Fibroblast of lung (primary cell): ENCODE results near the gene NECAB3. TPM values are rescaled to one million over a fixed set of nuclear protein-coding genes. Genes with fewer than 3 reads are reported as not detected.

ENCODE experiments used
- DNase-seq, 2 donors: peaks; one replicate each; pipeline versions ENCODE4 v3.0.0 to v3.0.0-alpha.2; 2010; ENCODE audit warnings: low read depth in 2 of 2
- H2AFZ ChIP-seq: 2 replicates; pipeline ENCODE4 v1.5.1; 2012; ENCODE audit warnings: low read length, control low read depth, inconsistent platforms
- H3K27ac ChIP-seq: 2 replicates; pipeline ENCODE4 v1.5.1; 2011; ENCODE audit warnings: low read length, control low read depth; ENCODE audit not compliant: insufficient read depth
- H3K27me3 ChIP-seq: 2 replicates; pipeline ENCODE4 v1.5.1; 2011; ENCODE audit warnings: mild to moderate bottlenecking, low read length; ENCODE audit not compliant: control insufficient read depth, insufficient read depth
- H3K36me3 ChIP-seq: 2 replicates; pipeline ENCODE4 v1.5.1; 2011; ENCODE audit warnings: low read length; ENCODE audit not compliant: control insufficient read depth, insufficient read depth
- H3K4me1 ChIP-seq: 2 replicates; pipeline ENCODE4 v1.5.1; 2011; ENCODE audit warnings: low read length; ENCODE audit not compliant: control insufficient read depth, insufficient read depth; ENCODE audit errors: extremely low read depth
- H3K4me2 ChIP-seq: 2 replicates; pipeline ENCODE4 v1.5.1; 2011; ENCODE audit warnings: low read length, control low read depth; ENCODE audit not compliant: insufficient read depth; ENCODE audit errors: extremely low read depth
- H3K4me3 ChIP-seq, 4 experiments: fragments of 200-600 bp in 1 of 4; sonication (generic) in 1 of 4; replicated peaks in 1 of 4; 2 replicates each; pipeline ENCODE4 v1.5.1; 2011 to 2016; ENCODE audit warnings: low read length in 4 of 4, low read depth in 3 of 4, mild to moderate bottlenecking in 3 of 4, control low read depth in 2 of 4, inconsistent platforms in 1 of 4, mixed read lengths in 1 of 4; ENCODE audit not compliant: insufficient read depth in 1 of 4; ENCODE audit errors: control extremely low read depth in 1 of 4
- H3K79me2 ChIP-seq: 2 replicates; pipeline ENCODE4 v1.5.1; 2012; ENCODE audit warnings: mild to moderate bottlenecking, low read length, inconsistent platforms; ENCODE audit not compliant: control insufficient read depth, insufficient read depth
- H3K9ac ChIP-seq: 2 replicates; pipeline ENCODE4 v1.5.1; 2011; ENCODE audit warnings: mild to moderate bottlenecking, low read length, control low read depth; ENCODE audit not compliant: insufficient read depth
- H3K9me3 ChIP-seq: 2 replicates; pipeline ENCODE4 v1.5.1; 2012; ENCODE audit warnings: low read depth, low read length; ENCODE audit not compliant: control insufficient read depth, insufficient read depth
- H4K20me1 ChIP-seq: 2 replicates; pipeline ENCODE4 v1.5.1; 2011; ENCODE audit warnings: low read length; ENCODE audit not compliant: control insufficient read depth, insufficient read depth; ENCODE audit errors: extremely low read depth
- CTCF ChIP-seq, 2 donors: IDR thresholded peaks in 1 of 2; conservative IDR thresholded peaks in 1 of 2; 1 replicate in 1 of 2; 2 replicates in 1 of 2; pipeline ENCODE4 v1.5.1; 2011 to 2012; ENCODE audit warnings: low read length in 2 of 2, control low read depth in 1 of 2, inconsistent platforms in 1 of 2, low read depth in 1 of 2, mild to moderate bottlenecking in 1 of 2
- EZH2 ChIP-seq: IDR thresholded peaks from 2 replicates; pipeline ENCODE4 v1.5.1; 2012; ENCODE audit warnings: low read length, control low read depth, mild to moderate bottlenecking; ENCODE audit errors: missing control alignments
- polyA plus RNA-seq, 2 donors: library from polyadenylated mRNA; depleted of rRNA in 1 of 2; stranded (reverse) in 1 of 2; unstranded in 1 of 2; fragments of >200 nt; gene quantifications; 2 replicates each; pipeline ENCODE4 v1.2.1, GENCODE V29; 2011 to 2012; ENCODE audit warnings: missing spikeins in 1 of 2
- total RNA-seq: library from RNA; depleted of rRNA; stranded (reverse); fragments of >200 nt; gene quantifications from 2 replicates; pipeline ENCODE4 v1.2.1, GENCODE V29; 2014

Gene NECAB3
- total and polyA plus RNA-seq, 2 donors (not counting 1 experiment from before 2014, with no cell fraction given), result 5.1 to 20.5 TPM

- no peak overlapping the region for H3K4me3 ChIP-seq
- no peaks in the 10 kb centered on the region for H3K9me3 ChIP-seq
- no peak overlapping the region for H3K9ac ChIP-seq
- H3K79me2 ChIP-seq, result no peaks in the 10 kb centered on the region
- TF ChIP-seq CTCF (conservative IDR thresholded peaks at IDR 0.05 in 1 of 2, IDR thresholded peaks at IDR 0.05 in 1 of 2; ENCODE audit: low read depth in 1 of 2, low read length in 2 of 2) (no peak), EZH2 (no peak)
- peaks cover 5% of the 10 kb centered on the region for H3K36me3 ChIP-seq
- no peak overlapping the region for H3K27ac ChIP-seq
- no peaks in the 10 kb centered on the region for H3K27me3 ChIP-seq
- no peak for DNase-seq
- H2AFZ ChIP-seq, result no peak overlapping the region
- no peak overlapping the region for H3K4me2 ChIP-seq
- no peaks in the 10 kb centered on the region for H4K20me1 ChIP-seq
- peaks cover 2% of the 10 kb centered on the region for H3K4me1 ChIP-seq
Measured at GRCh38 chr20:33646191-33646590, 28.0 kb downstream of the NECAB3 start.

- TF ChIP-seq EZH2, result no peak
- no peak for TF ChIP-seq CTCF (conservative IDR thresholded peaks at IDR 0.05 in 1 of 2, IDR thresholded peaks at IDR 0.05 in 1 of 2; ENCODE audit: low read depth in 1 of 2, low read length in 2 of 2)
- no peak for DNase-seq
- Histone ChIP-seq H3K4me1 (peaks cover 2% of the 10 kb centered on the region), H3K4me3 (no peak overlapping the region), H3K27me3 (no peaks in the 10 kb centered on the region), H4K20me1 (no peaks in the 10 kb centered on the region), H3K27ac (no peak overlapping the region), H3K9me3 (no peaks in the 10 kb centered on the region), H3K36me3 (peaks cover 5% of the 10 kb centered on the region), H3K79me2 (no peaks in the 10 kb centered on the region), H3K9ac (no peak overlapping the region), H3K4me2 (no peak overlapping the region), H2AFZ (no peak overlapping the region)
Measured at GRCh38 chr20:33645396-33645795, 28.8 kb downstream of the NECAB3 start.

GRCh38 chr20:33645072-33645358, 29.2 kb downstream of the NECAB3 start:
- Histone ChIP-seq H3K9ac (no peak overlapping the region), H4K20me1 (no peaks in the 10 kb centered on the region), H3K4me1 (peaks cover 2% of the 10 kb centered on the region), H3K9me3 (no peaks in the 10 kb centered on the region), H3K4me2 (no peak overlapping the region), H3K4me3 (no peak overlapping the region), H3K36me3 (peaks cover 5% of the 10 kb centered on the region), H2AFZ (no peak overlapping the region), H3K27me3 (no peaks in the 10 kb centered on the region), H3K79me2 (no peaks in the 10 kb centered on the region), H3K27ac (no peak overlapping the region)
- TF ChIP-seq EZH2 (no peak), CTCF (conservative IDR thresholded peaks at IDR 0.05 in 1 of 2, IDR thresholded peaks at IDR 0.05 in 1 of 2; ENCODE audit: low read depth in 1 of 2, low read length in 2 of 2) (no peak)
- no peak for DNase-seq
